ENCODE measurements around the gene SLC8A2. TPM values are rescaled to one million over a fixed set of nuclear protein-coding genes. Genes with fewer than 3 reads are reported as not detected.
A peak's percentile ranks its signal among the peaks of the same experiment; 100 is the strongest.
"Not testable (repeated sequence)": the region's sequence is repeated elsewhere in the genome, so short reads cannot be mapped to it uniquely, and the experiment has no call there.

The SLC8A2 gene
- total and polyA plus RNA-seq, 2 of the 4 experiments (the other 2 are of a cell fraction), result 0.05 TPM; not detected in 1

- no peak overlapping the region for H3K4me3 ChIP-seq (ENCODE audit: insufficient read depth, low read depth, low read length)
- dilution Hi-C loops (cut with HindIII; ENCODE audit: low sequenced_read_pairs, unreplicated experiment) (no loop called here), in situ Hi-C loops (cut with MboI; ENCODE audit: low sequenced_read_pairs) (no loop called here), intact Hi-C loops (cut with micrococcal nuclease) (no loop called here)
- peaks cover 34% of the 10 kb centered on the region for H3K36me3 ChIP-seq (ENCODE audit: control insufficient read depth, insufficient read depth, low read length)
- TF ChIP-seq CTCF (conservative IDR thresholded peaks at IDR 0.05; ENCODE audit: low read depth, low read length) (no peak), ELK1 (IDR thresholded peaks at IDR 0.05; ENCODE audit: borderline replicate concordance, low read depth, low read length) (no peak)
- H3K9ac ChIP-seq (ENCODE audit: low read depth, low read length), result no peak overlapping the region
- no peak overlapping the region for H2BK120ac ChIP-seq (ENCODE audit: low read depth, low read length)
- peaks cover 6% of the 10 kb centered on the region; the same call in 1 of the 2 replicates for H4K20me1 ChIP-seq (ENCODE audit: insufficient read depth, low read length)
- H4K5ac ChIP-seq (ENCODE audit: low read depth, low read length), result no peak overlapping the region
- H3K14ac ChIP-seq (replicated peaks; ENCODE audit: low read depth, low read length), result no peak overlapping the region
- no peak overlapping the region for H3K18ac ChIP-seq (ENCODE audit: low read depth, low read length)
- H3K56ac ChIP-seq (ENCODE audit: extremely low read depth, insufficient read depth, low read length), result no peak overlapping the region
- no peak overlapping the region for H4K91ac ChIP-seq (ENCODE audit: insufficient read depth, low read depth, low read length)
- H3K23ac ChIP-seq (ENCODE audit: low read depth, low read length), result no peak overlapping the region
- no peak overlapping the region for H2BK20ac ChIP-seq (ENCODE audit: low read depth, low read length)
- DNase-seq (no peak), ATAC-seq (ENCODE audit: low read depth) (no peak)
- WGBS, 2 experiments (ENCODE audit: extremely low coverage in 2 of 2, insufficient read length in 1 of 2), result no CpG with 5 or more reads among the region's 9 CpGs
- POLR2A ChIA-PET (ENCODE audit: unreplicated experiment), result interaction anchor here (0.5 kb wide), 1 partner anchor 130 kb away, joined by 6 read pairs; no protein-coding TSS in a partner anchor
- no peak overlapping the region for H4K8ac ChIP-seq (ENCODE audit: low read depth in 2 of 2, low read length in 2 of 2)
- no TSS peak for BruUV-seq (replicated peaks)
- H3K4me2 ChIP-seq (ENCODE audit: low read depth, low read length), result no peak overlapping the region
- no peak overlapping the region for H3K4ac ChIP-seq (ENCODE audit: low read depth, low read length)
- no peak overlapping the region for H2AFZ ChIP-seq (replicated peaks; ENCODE audit: low read length, poor library complexity)
- peaks cover 6% of the 10 kb centered on the region; the same call in 1 of the 2 replicates for H3K9me1 ChIP-seq (ENCODE audit: insufficient read depth, low read length)
- H3K79me1 ChIP-seq (ENCODE audit: low read depth in 1 of 2, low read length in 2 of 2), result peaks cover 0 to 24% of the 10 kb centered on the region in 2 experiments; a peak in 2 of 4 replicates
- H2AK5ac ChIP-seq (ENCODE audit: low read depth, low read length), result no peak overlapping the region
- H2BK15ac ChIP-seq (ENCODE audit: low read depth, low read length), result no peak overlapping the region
- peak overlapping the region; percentile 37 for H2AK9ac ChIP-seq (replicated peaks; ENCODE audit: low read depth, low read length, poor library complexity)
- peaks cover 2% of the 10 kb centered on the region; the same call in 1 of the 2 replicates for H3K4me1 ChIP-seq (ENCODE audit: control insufficient read depth, insufficient read depth, low read length)
- H3K9me3 ChIP-seq (ENCODE audit: control insufficient read depth, insufficient read depth, low read length), result no peaks in the 10 kb centered on the region
- H3K27me3 ChIP-seq (ENCODE audit: control insufficient read depth, insufficient read depth, low read length), result no peaks in the 10 kb centered on the region
- CTCF ChIA-PET, result no interaction called here
- H2BK5ac ChIP-seq (ENCODE audit: low read depth, low read length, poor library complexity, severe bottlenecking), result no peak overlapping the region
- H3K27ac ChIP-seq (ENCODE audit: insufficient read depth, low read length), result no peak overlapping the region
These were observed 15.2 kb upstream of the SLC8A2 start for GRCh38 chr19:47486900-47487299.

GRCh38 chr19:47486220-47486619 lies 14.5 kb upstream of the SLC8A2 start:
- H4K8ac ChIP-seq (ENCODE audit: low read depth in 2 of 2, low read length in 2 of 2); H2AK5ac ChIP-seq (ENCODE audit: low read depth, low read length); H4K91ac ChIP-seq (ENCODE audit: insufficient read depth, low read depth, low read length); intact Hi-C loops (cut with micrococcal nuclease); H3K9me3 ChIP-seq (ENCODE audit: control insufficient read depth, insufficient read depth, low read length); H4K20me1 ChIP-seq (ENCODE audit: insufficient read depth, low read length); H3K9ac ChIP-seq (ENCODE audit: low read depth, low read length); POLR2A ChIA-PET (ENCODE audit: unreplicated experiment); H2BK20ac ChIP-seq (ENCODE audit: low read depth, low read length); BruUV-seq (replicated peaks); H2BK120ac ChIP-seq (ENCODE audit: low read depth, low read length); H3K4me3 ChIP-seq (ENCODE audit: insufficient read depth, low read depth, low read length); dilution Hi-C loops (cut with HindIII; ENCODE audit: low sequenced_read_pairs, unreplicated experiment); H3K23ac ChIP-seq (ENCODE audit: low read depth, low read length); H3K4me2 ChIP-seq (ENCODE audit: low read depth, low read length); H2BK5ac ChIP-seq (ENCODE audit: low read depth, low read length, poor library complexity, severe bottlenecking); H3K27ac ChIP-seq (ENCODE audit: insufficient read depth, low read length); H4K5ac ChIP-seq (ENCODE audit: low read depth, low read length); H2BK15ac ChIP-seq (ENCODE audit: low read depth, low read length); H2AK9ac ChIP-seq (replicated peaks; ENCODE audit: low read depth, low read length, poor library complexity); in situ Hi-C loops (cut with MboI; ENCODE audit: low sequenced_read_pairs); H3K4ac ChIP-seq (ENCODE audit: low read depth, low read length); H3K56ac ChIP-seq (ENCODE audit: extremely low read depth, insufficient read depth, low read length); H3K27me3 ChIP-seq (ENCODE audit: control insufficient read depth, insufficient read depth, low read length); H2AFZ ChIP-seq (replicated peaks; ENCODE audit: low read length, poor library complexity); DNase-seq; H3K14ac ChIP-seq (replicated peaks; ENCODE audit: low read depth, low read length); ATAC-seq (ENCODE audit: low read depth); H3K9me1 ChIP-seq (ENCODE audit: insufficient read depth, low read length); CTCF ChIA-PET; H3K18ac ChIP-seq (ENCODE audit: low read depth, low read length); H3K4me1 ChIP-seq (ENCODE audit: control insufficient read depth, insufficient read depth, low read length): not testable (repeated sequence)
- WGBS, 2 experiments (ENCODE audit: extremely low coverage in 2 of 2, insufficient read length in 1 of 2), result 90% methylated on average over 7 of the region's 13 CpGs; no CpG with 5 or more reads in 1 of the 2 experiments
- Histone ChIP-seq H3K79me1 (ENCODE audit: low read depth in 1 of 2, low read length in 2 of 2) (peaks cover 0 to 24% of the 10 kb centered on the region in 2 experiments; a peak in 2 of 4 replicates), H3K36me3 (ENCODE audit: control insufficient read depth, insufficient read depth, low read length) (peaks cover 28% of the 10 kb centered on the region)

All from IMR-90 (cell line).